Uterus (tissue), 2 donors: ENCODE measurements around the gene CAPZA1.
A peak's percentile ranks its signal among the peaks of the same experiment; 100 is the strongest.

Source experiments
- CTCF ChIP-seq, 4 experiments: fragments of 200-600 bp in 2 of 4; fragments of 450-650 bp in 2 of 4; sonication (generic) in 2 of 4; IDR thresholded peaks; one replicate each; pipeline ENCODE4 v1.5.1; 2016 to 2019; ENCODE audit warnings: antibody characterized with exemption in 4 of 4, mild to moderate bottlenecking in 2 of 4, moderate library complexity in 1 of 4
- POLR2A ChIP-seq, 2 donors: fragments of 450-650 bp; IDR thresholded peaks; one replicate each; pipeline ENCODE4 v1.6.1; 2016; ENCODE audit warnings: antibody characterized with exemption in 2 of 2, mild to moderate bottlenecking in 1 of 2, moderate library complexity in 1 of 2

- TF ChIP-seq POLR2A (IDR thresholded peaks at IDR 0.05): peak; percentile 4 to 13
- TF ChIP-seq CTCF (IDR thresholded peaks at IDR 0.05): no peak
Observed at GRCh38 chr1:112674440-112674985, 54.9 kb downstream of the CAPZA1 start, which contains the start of gene MOV10.
